ENCODE measurements around the gene ACBD6. TPM values are rescaled to one million over a fixed set of nuclear protein-coding genes. Genes with fewer than 3 reads are reported as not detected.
A peak's percentile ranks its signal among the peaks of the same experiment; 100 is the strongest.
"Not testable (repeated sequence)": the region's sequence is repeated elsewhere in the genome, so short reads cannot be mapped to it uniquely, and the experiment has no call there.

ACBD6 gene
- total RNA-seq, 2 donors from 2014 or later = 43.2 to 54.5 TPM

DNA sequence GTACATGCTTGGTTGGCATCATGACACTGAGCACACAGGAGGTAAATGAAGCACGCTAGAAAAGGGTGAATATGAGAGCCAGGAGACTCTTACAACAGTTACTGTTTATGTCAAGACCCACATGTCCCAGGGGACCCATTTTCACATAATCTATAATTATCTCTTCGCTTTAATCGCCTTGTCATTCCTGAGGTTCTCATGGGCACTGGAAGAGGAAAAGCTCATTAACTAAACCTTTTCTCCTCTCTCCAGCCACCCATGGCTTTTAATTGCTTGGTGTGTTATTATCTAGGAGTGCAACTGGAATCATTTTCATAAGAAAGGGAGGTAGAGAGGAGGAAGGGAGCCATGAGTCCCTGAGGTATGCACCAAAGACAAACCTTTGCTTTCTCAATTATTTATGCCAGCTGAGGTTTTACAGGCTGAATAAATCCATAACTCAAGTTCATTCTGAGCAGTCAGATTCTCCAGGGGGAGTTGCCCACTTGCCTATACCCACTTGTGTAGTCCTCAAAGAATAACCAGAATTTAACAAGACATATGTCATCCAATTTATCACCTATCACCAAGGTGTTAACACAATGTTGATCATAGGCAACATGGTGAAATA lies 77.4 kb downstream of the ACBD6 start:
- no peak overlapping the region for H3K4me3 ChIP-seq (ENCODE audit: low read length)
- Mint-ChIP-seq H3K36me3 (ENCODE audit: low read depth) (peaks cover 25% of the 10 kb centered on the region), H3K4me1 (peaks cover 8% of the 10 kb centered on the region), H3K4me3 (no peak overlapping the region), H3K9me3 (no peaks in the 10 kb centered on the region), H3K27ac (peak overlapping the region; percentile 62), H3K27me3 (ENCODE audit: insufficient read depth) (no peaks in the 10 kb centered on the region)
- no peaks in the 10 kb centered on the region for H3K27me3 ChIP-seq (ENCODE audit: control insufficient read depth, insufficient read depth, low read length, poor library complexity, severe bottlenecking)
- H3K9ac ChIP-seq (ENCODE audit: extremely low read depth, low read length, poor library complexity, severe bottlenecking) = no peak overlapping the region
- H3K9me3 ChIP-seq (ENCODE audit: control insufficient read depth, low read length) = no peaks in the 10 kb centered on the region
- H3K36me3 ChIP-seq (ENCODE audit: control insufficient read depth, insufficient read depth, low read length) = no peaks in the 10 kb centered on the region
- peak overlapping the region; percentile 30 for H3K27ac ChIP-seq (ENCODE audit: low read depth, low read length)
- TF ChIP-seq, protein P1, sequence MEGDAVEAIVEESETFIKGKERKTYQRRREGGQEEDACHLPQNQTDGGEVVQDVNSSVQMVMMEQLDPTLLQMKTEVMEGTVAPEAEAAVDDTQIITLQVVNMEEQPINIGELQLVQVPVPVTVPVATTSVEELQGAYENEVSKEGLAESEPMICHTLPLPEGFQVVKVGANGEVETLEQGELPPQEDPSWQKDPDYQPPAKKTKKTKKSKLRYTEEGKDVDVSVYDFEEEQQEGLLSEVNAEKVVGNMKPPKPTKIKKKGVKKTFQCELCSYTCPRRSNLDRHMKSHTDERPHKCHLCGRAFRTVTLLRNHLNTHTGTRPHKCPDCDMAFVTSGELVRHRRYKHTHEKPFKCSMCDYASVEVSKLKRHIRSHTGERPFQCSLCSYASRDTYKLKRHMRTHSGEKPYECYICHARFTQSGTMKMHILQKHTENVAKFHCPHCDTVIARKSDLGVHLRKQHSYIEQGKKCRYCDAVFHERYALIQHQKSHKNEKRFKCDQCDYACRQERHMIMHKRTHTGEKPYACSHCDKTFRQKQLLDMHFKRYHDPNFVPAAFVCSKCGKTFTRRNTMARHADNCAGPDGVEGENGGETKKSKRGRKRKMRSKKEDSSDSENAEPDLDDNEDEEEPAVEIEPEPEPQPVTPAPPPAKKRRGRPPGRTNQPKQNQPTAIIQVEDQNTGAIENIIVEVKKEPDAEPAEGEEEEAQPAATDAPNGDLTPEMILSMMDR (conservative IDR thresholded peaks at IDR 0.05) = no peak
- no peaks in the 10 kb centered on the region for H3K4me1 ChIP-seq (ENCODE audit: control insufficient read depth, insufficient read depth, low read length)
- 86 to 100% methylated on average over 1 to 3 of the region's 3 CpGs for WGBS, 2 experiments (ENCODE audit: insufficient coverage in 1 of 2, insufficient read length in 1 of 2)
- DNase-seq = no peak

DNA sequence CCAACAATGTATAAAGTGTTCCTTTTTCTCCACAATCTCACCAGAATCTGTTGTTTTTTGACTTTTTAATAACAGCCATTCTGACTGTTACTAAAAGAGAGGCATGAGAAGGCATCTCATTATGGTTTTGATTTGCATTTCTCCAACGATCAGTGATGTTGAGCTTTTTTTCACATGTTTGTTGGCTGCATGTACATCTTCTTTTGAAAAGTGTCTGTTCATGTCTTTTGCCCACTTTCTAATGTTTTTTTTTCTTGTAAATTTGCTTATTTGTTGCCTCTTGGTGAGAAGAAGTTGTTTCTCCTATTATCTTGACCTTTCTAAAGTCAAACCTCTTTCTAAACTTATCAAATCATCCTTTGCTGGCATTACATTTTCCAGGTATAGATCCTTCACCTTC lies 80.8 kb downstream of the ACBD6 start:
- Histone ChIP-seq H3K36me3 (ENCODE audit: control insufficient read depth, insufficient read depth, low read length) (no peaks in the 10 kb centered on the region), H3K4me1 (ENCODE audit: control insufficient read depth, insufficient read depth, low read length) (no peaks in the 10 kb centered on the region), H3K4me3 (ENCODE audit: low read length) (no peak overlapping the region), H3K27ac (ENCODE audit: low read depth, low read length) (no peak overlapping the region), H3K9me3 (ENCODE audit: control insufficient read depth, low read length) (no peaks in the 10 kb centered on the region), H3K27me3 (ENCODE audit: control insufficient read depth, insufficient read depth, low read length, poor library complexity, severe bottlenecking) (no peaks in the 10 kb centered on the region), H3K9ac (ENCODE audit: extremely low read depth, low read length, poor library complexity, severe bottlenecking) (no peak overlapping the region)
- H3K4me1 Mint-ChIP-seq = peaks cover 8% of the 10 kb centered on the region
- H3K36me3 Mint-ChIP-seq (ENCODE audit: low read depth) = peaks cover 25% of the 10 kb centered on the region
- no peak for DNase-seq
- 87% methylated on average over 1 of the region's 1 CpG; no CpG with 5 or more reads in 1 of the 2 experiments for WGBS, 2 experiments (ENCODE audit: insufficient coverage in 1 of 2, insufficient read length in 1 of 2)
- H3K27me3 Mint-ChIP-seq (ENCODE audit: insufficient read depth) = no peaks in the 10 kb centered on the region
- no peak overlapping the region for H3K4me3 Mint-ChIP-seq
- no peaks in the 10 kb centered on the region for H3K9me3 Mint-ChIP-seq
- no peak overlapping the region for H3K27ac Mint-ChIP-seq
- TF ChIP-seq, protein P1 (conservative IDR thresholded peaks at IDR 0.05) = no peak

DNA sequence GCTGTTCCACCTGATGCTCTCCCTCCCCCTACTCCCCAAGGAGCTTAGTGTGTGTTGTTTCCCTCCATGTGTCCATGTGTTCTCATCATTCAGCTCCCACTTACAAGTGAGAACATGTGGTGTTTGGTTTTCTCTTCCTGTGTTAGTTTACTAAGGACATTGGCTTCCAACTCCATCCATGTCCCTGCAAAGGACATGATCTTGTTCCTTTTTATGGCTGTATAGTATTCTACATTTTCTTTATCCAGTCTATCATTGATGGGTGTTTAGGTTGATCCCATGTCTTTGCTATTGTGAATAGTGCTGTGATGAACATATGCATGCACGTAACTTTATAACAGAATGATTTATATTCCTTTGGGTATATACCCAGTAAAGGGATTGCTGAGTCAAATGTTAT lies 81.2 kb downstream of the ACBD6 start:
- H3K4me1 ChIP-seq (ENCODE audit: control insufficient read depth, insufficient read depth, low read length); H3K27ac ChIP-seq (ENCODE audit: low read depth, low read length); H3K27me3 Mint-ChIP-seq (ENCODE audit: insufficient read depth); H3K9me3 ChIP-seq (ENCODE audit: control insufficient read depth, low read length); H3K27me3 ChIP-seq (ENCODE audit: control insufficient read depth, insufficient read depth, low read length, poor library complexity, severe bottlenecking); H3K36me3 ChIP-seq (ENCODE audit: control insufficient read depth, insufficient read depth, low read length); H3K4me3 Mint-ChIP-seq; H3K9ac ChIP-seq (ENCODE audit: extremely low read depth, low read length, poor library complexity, severe bottlenecking); H3K9me3 Mint-ChIP-seq; H3K4me3 ChIP-seq (ENCODE audit: low read length); H3K27ac Mint-ChIP-seq; H3K4me1 Mint-ChIP-seq; DNase-seq: not testable (repeated sequence)
- peaks cover 25% of the 10 kb centered on the region for H3K36me3 Mint-ChIP-seq (ENCODE audit: low read depth)
- 80 to 100% methylated on average over 1 of the region's 1 CpG for WGBS, 2 experiments (ENCODE audit: insufficient coverage in 1 of 2, insufficient read length in 1 of 2)

All from endodermal cell (in vitro differentiated cells).